ENCODE results near the gene FOS.

The FOS gene

DNA sequence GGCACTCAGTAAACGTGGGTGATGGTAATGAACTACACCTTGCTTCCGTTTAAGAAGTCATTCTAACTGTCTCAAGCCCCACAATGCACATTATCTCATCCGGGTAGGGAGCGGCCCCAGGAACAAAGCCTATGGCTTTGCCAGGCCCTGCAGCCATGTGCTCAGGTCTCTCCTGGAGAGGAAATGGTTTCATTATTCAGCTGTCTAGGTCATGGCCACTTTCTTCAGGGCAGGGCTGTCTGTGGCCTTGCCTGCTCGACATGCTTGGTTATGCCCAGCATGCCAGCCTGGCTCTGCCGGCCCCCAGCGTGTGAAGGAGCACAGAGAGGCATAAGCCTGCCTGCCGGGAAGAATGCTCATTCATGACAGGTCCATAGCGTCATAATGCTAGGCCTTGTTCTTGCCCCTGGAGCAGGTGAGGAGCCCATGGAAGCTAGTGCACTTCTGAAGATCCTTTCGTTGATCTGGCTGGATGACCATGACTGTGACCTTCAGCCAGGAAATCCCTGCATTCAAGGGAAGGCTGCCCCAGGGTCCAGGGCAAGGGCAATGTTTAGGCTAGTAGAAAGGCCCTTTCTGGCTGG lies 26.3 kb upstream of the FOS start:
- DNase-seq: no peak

DNA sequence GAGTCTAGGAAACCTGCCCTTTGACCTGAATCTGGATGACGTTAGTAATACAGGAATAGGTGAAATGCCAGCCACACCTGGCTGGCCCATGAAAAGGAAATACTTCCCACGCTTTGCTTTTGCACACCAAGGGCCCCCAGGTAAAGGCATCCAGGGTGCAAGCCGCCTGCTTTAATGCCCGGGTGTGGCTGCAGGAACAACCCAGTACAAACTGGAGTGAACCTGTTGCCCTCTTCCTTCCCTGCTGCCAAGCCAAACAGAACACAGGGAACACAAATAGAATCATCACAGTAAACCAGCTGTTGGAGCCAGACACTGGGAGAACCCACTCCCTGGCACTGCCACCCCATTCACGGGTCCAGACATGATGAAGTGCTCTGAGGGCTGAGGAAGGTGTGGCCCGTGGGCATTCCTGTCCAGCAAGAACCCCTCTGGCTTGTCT lies 24.2 kb upstream of the FOS start:
- no peak for DNase-seq

DNA sequence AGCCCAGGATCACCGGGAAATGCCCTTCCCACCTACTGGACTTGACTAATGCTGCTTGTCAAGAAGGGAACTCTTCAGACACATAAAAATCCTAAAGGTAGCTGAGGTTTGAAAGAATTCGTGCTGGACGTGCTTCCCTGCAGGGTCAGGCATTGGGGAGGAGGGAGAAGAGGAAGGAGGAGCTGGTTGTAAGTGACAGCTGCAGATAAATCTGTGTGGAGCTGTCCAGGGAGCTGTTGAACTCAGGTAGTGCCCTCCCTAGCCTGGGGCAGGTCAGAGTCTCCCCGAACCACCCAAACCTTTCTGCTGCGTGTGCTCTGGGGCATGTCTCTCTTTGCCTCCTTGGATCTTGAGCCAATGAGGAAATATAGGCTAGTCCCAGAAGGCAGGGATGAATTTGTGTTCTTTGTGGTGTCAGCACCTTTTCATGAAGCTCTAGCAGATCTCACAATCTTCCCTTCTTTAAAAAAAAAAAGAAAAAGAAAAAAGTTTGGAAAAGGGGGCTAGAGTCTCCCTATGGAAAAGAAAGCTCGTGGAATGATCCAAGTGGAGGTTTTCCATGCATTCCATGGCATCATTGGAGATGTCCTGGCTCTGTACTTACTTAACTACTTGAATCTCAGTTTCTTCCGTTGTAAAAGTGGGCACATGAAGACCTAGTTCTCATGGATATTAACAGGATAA lies 23.6 kb upstream of the FOS start:
- DNase-seq: no peak

- no peak for DNase-seq
These were observed 20.4 kb upstream of the FOS start for GRCh38 chr14:75258079-75258802.

DNA sequence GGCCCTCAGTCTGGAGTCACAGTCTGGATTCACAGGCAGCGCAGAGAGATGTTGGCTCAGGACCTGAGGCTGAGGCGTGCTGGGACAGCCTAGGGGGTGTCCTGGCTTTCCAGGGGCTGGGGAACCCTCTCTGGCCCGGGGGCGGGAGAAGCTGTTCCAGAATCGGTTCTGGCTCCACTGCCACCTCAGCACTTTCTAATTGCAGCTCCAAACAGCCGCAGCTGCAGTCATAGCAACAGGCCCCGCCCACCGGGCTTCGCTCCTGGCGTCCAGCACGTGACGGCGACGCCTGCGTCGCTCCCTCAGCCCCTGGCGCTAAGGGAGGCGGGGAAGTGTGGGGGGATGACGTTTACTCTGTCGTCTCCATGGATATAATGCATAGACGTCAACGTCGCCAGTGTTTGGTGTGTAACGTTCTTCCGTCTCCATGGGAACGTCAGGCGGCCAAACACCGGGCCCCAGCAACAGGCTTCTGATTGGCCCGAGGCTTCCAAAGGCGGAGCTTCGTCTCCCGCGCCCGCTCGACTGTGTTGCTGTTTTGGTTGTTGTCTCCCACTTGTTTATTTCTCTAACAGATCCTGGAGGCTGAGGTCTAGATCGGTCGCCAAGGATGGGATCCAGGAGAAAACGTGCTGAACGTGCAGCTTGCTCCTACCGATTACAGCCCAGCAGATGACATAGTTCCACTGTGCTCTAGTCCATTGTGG lies 19.7 kb upstream of the FOS start:
- peak; percentile 99 for DNase-seq

- peak; percentile 59 for DNase-seq
These were observed 19.1 kb upstream of the FOS start for GRCh38 chr14:75259510-75259855.

- peak; percentile 20 for DNase-seq
These were observed 18.4 kb upstream of the FOS start for GRCh38 chr14:75260025-75260763.

GRCh38 chr14:75261820-75262219 lies 16.8 kb upstream of the FOS start:
- no peak for DNase-seq

- DNase-seq: no peak
These were observed 16.0 kb upstream of the FOS start for GRCh38 chr14:75262641-75263040.

- no peak for DNase-seq
These were observed 14.6 kb upstream of the FOS start for GRCh38 chr14:75264036-75264435.

DNA sequence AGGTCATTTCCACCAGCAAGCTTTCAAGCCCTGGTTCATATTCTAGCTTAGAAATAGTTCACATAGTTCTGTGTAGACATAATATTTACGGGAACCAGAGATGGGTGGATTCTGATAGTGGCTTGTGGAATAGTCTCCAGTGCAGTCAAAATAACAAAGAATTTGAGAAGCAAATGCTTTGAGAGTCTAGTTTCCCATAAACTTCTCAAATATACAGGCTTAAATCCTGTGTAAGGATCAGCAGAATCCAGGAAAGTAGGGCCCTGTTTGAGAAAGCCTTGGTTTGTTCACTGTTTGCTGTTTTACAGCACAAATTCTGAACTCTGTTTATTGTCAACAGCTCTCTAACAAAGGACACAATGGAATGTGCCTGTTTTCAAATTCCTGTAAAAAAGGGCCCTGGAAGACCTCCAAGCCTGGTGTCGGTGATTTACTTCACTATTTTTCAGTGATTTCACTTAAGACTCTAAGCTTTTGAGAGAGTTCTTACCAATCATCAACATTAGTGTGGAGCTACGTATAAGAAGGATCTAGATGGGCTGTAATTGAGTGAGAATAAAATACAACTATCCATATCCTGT lies 11.4 kb upstream of the FOS start:
- no peak for DNase-seq

GRCh38 chr14:75268633-75269550 lies 9.7 kb upstream of the FOS start:
- peak; percentile 69 for DNase-seq

DNA sequence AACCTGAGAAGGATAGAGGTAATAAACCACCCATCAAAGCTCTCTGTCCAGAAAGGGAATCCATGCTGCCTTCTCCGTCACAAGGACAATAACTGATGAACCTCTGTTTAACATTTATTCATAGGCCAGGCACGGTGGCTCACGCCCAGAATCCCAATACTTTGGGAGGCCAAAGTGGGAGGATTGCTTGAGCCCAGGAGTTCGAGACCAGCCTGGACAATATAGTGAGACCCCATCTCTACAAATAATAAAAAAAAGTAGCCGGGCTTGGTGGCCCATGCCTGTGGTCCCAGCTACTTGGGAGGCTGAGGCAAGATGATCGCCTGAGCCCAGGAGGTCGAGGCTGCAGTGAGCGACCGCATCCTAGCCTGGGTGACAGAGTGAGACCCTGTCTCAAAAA lies 7.1 kb upstream of the FOS start:
- DNase-seq: no peak

GRCh38 chr14:75273272-75274049 lies 5.2 kb upstream of the FOS start:
- DNase-seq: no peak

DNA sequence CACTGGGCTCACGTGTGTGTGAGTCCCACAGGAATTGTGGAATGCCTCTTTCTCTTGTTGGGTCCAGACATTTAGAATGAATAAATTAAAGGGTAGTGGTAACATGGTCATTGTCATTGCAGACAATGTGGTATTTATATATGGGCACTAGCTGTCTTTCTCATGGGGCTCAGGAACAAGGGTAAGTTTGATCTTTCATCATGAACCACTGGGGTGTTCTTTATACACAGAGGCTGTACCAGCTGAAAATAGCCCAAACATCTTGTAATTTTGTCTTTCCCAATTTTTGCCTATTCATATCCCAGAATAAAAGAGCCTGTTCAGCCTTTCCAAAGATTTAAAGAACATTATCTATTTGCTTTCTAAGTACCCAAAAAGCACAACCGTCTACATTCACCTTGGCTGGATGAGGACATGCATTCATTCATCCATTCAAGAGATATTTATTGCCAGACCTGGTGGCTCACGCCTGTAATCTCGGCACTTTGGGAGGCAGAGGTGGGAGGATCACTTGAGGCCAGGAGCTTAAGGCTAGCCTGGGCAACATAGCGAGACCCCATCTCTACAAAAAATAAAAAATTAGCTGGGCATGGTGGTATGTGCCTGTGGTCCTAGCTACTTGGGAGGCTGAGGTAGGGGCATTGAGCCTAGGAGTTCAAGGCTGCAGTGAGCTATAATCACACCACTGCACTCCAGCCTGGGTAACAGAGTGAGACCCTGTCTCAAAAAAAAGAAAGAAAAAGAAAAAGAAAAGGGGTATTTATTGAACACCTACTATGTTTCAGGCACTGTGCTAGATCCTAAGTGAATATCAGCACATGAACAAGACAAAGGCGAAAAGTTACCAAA lies 4.4 kb upstream of the FOS start:
- no peak for DNase-seq

DNA sequence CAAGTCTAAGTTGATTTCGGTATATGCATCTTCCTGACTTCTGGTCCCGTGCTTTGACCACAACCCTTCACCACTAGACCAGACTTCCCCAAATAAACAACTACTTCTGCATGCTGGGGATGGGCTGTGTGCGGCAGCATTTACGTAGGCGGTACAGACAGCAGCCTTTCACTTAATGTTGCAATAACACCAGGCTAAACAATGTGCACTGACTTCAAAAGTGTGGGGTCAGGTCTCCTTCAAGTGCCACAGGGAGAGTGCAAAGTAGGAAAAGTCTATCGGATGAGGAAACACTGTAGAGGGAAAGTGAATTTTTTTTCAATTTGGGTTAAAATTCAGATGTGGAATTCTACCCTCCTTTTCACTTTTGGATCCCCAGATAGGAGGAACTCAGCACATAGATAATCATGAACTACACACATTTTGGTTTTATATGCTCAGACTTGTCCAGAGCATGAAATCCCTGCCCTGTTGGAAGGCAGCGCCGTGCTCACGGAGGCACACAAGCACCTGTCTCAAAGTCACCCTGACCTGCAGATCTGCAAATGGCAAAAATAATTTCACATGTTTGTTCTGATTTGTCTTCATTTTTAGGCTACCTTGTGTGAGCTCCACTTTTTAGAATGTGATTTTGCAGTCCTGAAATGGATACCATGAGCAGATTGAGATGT lies 3.6 kb upstream of the FOS start:
- DNase-seq: peak; percentile 95

GRCh38 chr14:75275598-75275997 lies 3.0 kb upstream of the FOS start:
- no peak for DNase-seq

GRCh38 chr14:75277008-75277814 lies 1.4 kb upstream of the FOS start:
- peak; percentile 89 for DNase-seq
